Upper lobe of left lung (tissue), 6 donors: Measurements from ENCODE around the gene TRIM75. TPM values are rescaled to one million over a fixed set of nuclear protein-coding genes. Genes with fewer than 3 reads are reported as not detected.

Experiments used
- ATAC-seq, 2 donors: fragments of 200-7000 bp; cut with Tn5 transposase; one replicate each; pipeline ENCODE4 v1.9.1; 2022; ENCODE audit warnings: mild to moderate bottlenecking in 2 of 2, moderate library complexity in 2 of 2; ENCODE audit not compliant: low FRiP score in 2 of 2
- DNase-seq, 2 donors: peaks; one replicate each; pipeline ENCODE4 v3.0.0-alpha.2; 2019 to 2020
- H3K27ac ChIP-seq, 4 donors: fragments of 200-600 bp; sonication (generic); one replicate each; pipeline ENCODE4 v1.5.1; 2016 to 2019
- H3K27me3 ChIP-seq, 4 donors: fragments of 200-600 bp; sonication (generic); one replicate each; pipeline ENCODE4 v1.5.1; 2017 to 2019
- H3K36me3 ChIP-seq, 4 donors: fragments of 200-600 bp; sonication (generic); one replicate each; pipeline ENCODE4 v1.5.1; 2016 to 2019
- H3K4me1 ChIP-seq, 4 donors: fragments of 200-600 bp; sonication (generic); one replicate each; pipeline ENCODE4 v1.5.1; 2018 to 2019
- H3K4me3 ChIP-seq, 4 donors: fragments of 200-600 bp; sonication (generic); one replicate each; pipeline ENCODE4 v1.5.1; 2017 to 2019; ENCODE audit warnings: mild to moderate bottlenecking in 2 of 4, moderate library complexity in 1 of 4
- H3K9me3 ChIP-seq, 4 donors: fragments of 200-600 bp; sonication (generic); one replicate each; pipeline ENCODE4 v1.5.1; 2018 to 2019
- EP300 ChIP-seq, 4 donors: sonication (generic); formaldehyde crosslinking; IDR thresholded peaks; one replicate each; pipeline ENCODE4 v1.5.1; 2017; ENCODE audit warnings: antibody characterized with exemption in 4 of 4, control low read depth in 2 of 4
- POLR2A ChIP-seq, 4 donors: fragments of 450-650 bp; IDR thresholded peaks; one replicate each; pipeline ENCODE4 v1.5.1; 2016 to 2017; ENCODE audit warnings: antibody characterized with exemption in 4 of 4, mild to moderate bottlenecking in 2 of 4
- POLR2AphosphoS5 ChIP-seq, 2 donors: sonication (generic); formaldehyde crosslinking; IDR thresholded peaks; one replicate each; pipeline ENCODE4 v1.5.1; 2017; ENCODE audit warnings: antibody characterized with exemption in 2 of 2
- whole genome bisulfite sequencing, 2 donors: methylation state at CpG; one replicate each; pipeline ENCODE4 v1.1.5; 2017 to 2018; 5-methylcytosine and 5-hydroxymethylcytosine counted together
- total RNA-seq, 6 donors: library from RNA; depleted of rRNA in 4 of 6; stranded (reverse); fragments of >200 nt in 4 of 6; gene quantifications; one replicate each; pipeline versions ENCODE4 v1.1.0 to v1.2.1, GENCODE V29; 2016 to 2021
- TF ChIP-seq, protein P1 (sequence below), 6 experiments: fragments of 450-650 bp in 4 of 6; fragments of 200-600 bp in 2 of 6; sonication (generic) in 2 of 6; IDR thresholded peaks; one replicate each; pipeline ENCODE4 v1.5.1; 2016 to 2019; ENCODE audit warnings: antibody characterized with exemption in 6 of 6
- donor health status: DM: no; HTN: no; CAD: no; lungs with moderate emphysema.
- donor health status: DM: no; HTN: yes; CAD: no; lungs with severe emphysema.

TRIM75 gene
- not detected for total RNA-seq

DNA sequence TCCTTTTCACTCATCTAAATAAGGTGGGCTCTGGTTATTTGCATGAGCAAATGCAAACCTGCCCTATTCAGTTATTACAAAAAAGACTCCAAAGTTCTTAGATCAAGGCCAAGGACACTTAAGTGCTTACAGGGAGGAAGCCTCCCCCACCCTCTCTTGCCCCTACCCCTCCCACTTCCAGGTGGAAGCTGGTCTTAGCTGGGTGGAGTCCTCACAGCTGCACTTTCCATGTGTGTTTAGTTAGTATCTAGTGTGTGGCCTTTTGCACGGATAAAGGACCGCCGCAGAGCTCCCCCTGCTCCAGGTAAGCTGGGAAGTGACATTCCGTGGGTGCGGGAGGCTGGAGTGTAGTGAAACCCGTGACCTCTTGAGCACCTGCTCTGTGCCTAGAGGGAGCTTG is at the start of gene TRIM75:
TSS of gene TRIM75 (plus strand) at position 222 of the 400 bp plus-strand sequence. CDS start 5,282 bp downstream, outside the sequence.
- Histone ChIP-seq H3K4me1 (no peaks in the 10 kb centered on the region), H3K4me3 (no peak within 1 kb of the TSS), H3K9me3 (no peaks in the 10 kb centered on the region), H3K36me3 (no peaks in the 10 kb centered on the region), H3K27ac (no peak within 1 kb of the TSS), H3K27me3 (no peaks in the 10 kb centered on the region)
- no peak for TF ChIP-seq POLR2A (IDR thresholded peaks at IDR 0.05)
- TF ChIP-seq POLR2AphosphoS5 (IDR thresholded peaks at IDR 0.05), result no peak
- no peak for TF ChIP-seq EP300 (IDR thresholded peaks at IDR 0.05)
- TF ChIP-seq, protein P1, sequence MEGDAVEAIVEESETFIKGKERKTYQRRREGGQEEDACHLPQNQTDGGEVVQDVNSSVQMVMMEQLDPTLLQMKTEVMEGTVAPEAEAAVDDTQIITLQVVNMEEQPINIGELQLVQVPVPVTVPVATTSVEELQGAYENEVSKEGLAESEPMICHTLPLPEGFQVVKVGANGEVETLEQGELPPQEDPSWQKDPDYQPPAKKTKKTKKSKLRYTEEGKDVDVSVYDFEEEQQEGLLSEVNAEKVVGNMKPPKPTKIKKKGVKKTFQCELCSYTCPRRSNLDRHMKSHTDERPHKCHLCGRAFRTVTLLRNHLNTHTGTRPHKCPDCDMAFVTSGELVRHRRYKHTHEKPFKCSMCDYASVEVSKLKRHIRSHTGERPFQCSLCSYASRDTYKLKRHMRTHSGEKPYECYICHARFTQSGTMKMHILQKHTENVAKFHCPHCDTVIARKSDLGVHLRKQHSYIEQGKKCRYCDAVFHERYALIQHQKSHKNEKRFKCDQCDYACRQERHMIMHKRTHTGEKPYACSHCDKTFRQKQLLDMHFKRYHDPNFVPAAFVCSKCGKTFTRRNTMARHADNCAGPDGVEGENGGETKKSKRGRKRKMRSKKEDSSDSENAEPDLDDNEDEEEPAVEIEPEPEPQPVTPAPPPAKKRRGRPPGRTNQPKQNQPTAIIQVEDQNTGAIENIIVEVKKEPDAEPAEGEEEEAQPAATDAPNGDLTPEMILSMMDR (IDR thresholded peaks at IDR 0.05), result no peak
- ATAC-seq (no peak), DNase-seq (no peak)
- WGBS, 2 donors, result 62 to 73% methylated on average over 6 of the region's 6 CpGs

DNA sequence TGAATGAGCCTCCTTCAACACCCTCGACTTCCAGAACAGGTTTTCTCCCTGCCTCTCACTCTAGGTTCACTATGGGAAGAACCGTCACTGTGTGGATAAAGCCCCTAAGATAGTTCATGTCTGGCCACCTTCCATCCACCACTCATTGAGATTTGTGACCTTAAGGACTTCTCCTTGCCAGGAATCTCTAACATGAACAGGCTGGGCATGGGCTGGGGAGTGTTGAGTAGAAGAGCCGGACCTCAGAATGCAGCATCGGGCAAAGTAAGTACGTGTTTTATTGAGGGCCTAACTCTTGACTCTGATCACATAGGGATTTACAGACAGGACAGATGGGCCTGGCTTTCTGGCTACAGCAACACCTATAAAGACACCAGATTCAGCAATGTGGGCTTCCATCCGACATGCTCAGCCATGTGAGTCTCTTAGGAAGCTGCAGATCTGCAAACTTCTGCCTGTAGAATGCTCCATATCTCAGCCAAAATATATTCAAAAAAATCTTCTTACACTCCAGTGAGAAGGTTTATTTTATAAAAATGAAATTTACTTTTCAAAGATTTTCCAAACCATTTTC is 48.2 kb upstream of the TRIM75 start:
- DNase-seq, result no peak
- TF ChIP-seq POLR2AphosphoS5 (IDR thresholded peaks at IDR 0.05) (no peak), POLR2A (IDR thresholded peaks at IDR 0.05) (no peak), EP300 (IDR thresholded peaks at IDR 0.05) (no peak)
- TF ChIP-seq, protein P1 (IDR thresholded peaks at IDR 0.05), result no peak
- no peak for ATAC-seq
- no peak overlapping the region for H3K4me3 ChIP-seq
- H3K4me1 ChIP-seq, result no peaks in the 10 kb centered on the region
- no peaks in the 10 kb centered on the region for H3K36me3 ChIP-seq
- WGBS, 2 donors, result 63 to 81% methylated on average over 6 of the region's 6 CpGs
- no peak overlapping the region for H3K27ac ChIP-seq
- H3K27me3 ChIP-seq, result no peaks in the 10 kb centered on the region
- H3K9me3 ChIP-seq, result no peaks in the 10 kb centered on the region

DNA sequence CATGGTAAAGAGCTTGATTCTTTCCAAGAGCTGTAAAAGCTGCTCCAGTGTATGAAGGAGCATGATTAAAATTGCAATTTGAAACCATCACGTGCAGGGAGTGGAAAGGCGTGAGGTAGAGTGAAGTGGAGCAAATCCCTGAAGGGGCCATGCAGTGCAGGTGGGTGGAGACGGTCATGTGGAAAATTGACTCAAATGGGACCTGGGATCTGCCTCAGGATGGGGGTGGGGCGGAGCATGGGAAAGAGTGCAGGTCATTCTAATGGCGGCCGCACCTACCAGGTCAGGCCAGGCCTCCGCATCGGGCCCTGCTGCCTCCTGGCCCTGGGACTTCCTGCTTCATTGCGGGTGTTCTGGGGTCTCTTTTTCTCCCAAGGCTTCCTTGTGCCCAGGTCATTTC is 47.2 kb upstream of the TRIM75 start:
- Histone ChIP-seq H3K4me1 (no peaks in the 10 kb centered on the region), H3K36me3 (no peaks in the 10 kb centered on the region), H3K9me3 (no peaks in the 10 kb centered on the region), H3K4me3 (no peak overlapping the region), H3K27ac (no peak overlapping the region), H3K27me3 (no peaks in the 10 kb centered on the region)
- DNase-seq (no peak), ATAC-seq (no peak)
- WGBS, 2 donors, result 68 to 89% methylated on average over 9 of the region's 9 CpGs
- no peak for TF ChIP-seq POLR2A (IDR thresholded peaks at IDR 0.05)

DNA sequence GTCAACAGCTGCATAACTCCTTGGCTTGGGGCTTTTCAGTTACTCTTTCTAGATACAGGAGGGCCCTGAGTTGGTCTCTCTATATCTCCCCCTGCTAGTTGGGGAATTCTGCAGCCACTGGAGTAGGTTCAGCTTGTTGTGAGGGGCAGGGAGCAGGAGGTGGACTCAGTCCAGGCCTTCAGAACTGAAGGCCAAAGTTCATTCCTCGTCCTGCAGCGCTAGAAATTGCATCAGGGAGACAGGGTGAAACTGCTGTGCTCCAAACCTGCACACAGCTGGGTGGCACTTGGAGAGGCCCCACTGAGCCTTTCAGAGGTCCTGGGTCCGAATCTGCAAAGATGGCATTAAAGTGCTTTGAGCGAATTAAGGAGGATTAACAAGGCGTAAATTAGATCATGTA is 46.8 kb upstream of the TRIM75 start:
- Histone ChIP-seq H3K4me1 (no peaks in the 10 kb centered on the region), H3K27ac (no peak overlapping the region), H3K4me3 (no peak overlapping the region), H3K27me3 (no peaks in the 10 kb centered on the region), H3K9me3 (no peaks in the 10 kb centered on the region), H3K36me3 (no peaks in the 10 kb centered on the region)
- TF ChIP-seq POLR2A (IDR thresholded peaks at IDR 0.05) (no peak), EP300 (IDR thresholded peaks at IDR 0.05) (no peak), POLR2AphosphoS5 (IDR thresholded peaks at IDR 0.05) (no peak)
- TF ChIP-seq, protein P1 (IDR thresholded peaks at IDR 0.05), result no peak
- ATAC-seq (no peak), DNase-seq (no peak)
- whole genome bisulfite sequencing, 2 donors, result 69 to 78% methylated on average over 5 of the region's 5 CpGs

DNA sequence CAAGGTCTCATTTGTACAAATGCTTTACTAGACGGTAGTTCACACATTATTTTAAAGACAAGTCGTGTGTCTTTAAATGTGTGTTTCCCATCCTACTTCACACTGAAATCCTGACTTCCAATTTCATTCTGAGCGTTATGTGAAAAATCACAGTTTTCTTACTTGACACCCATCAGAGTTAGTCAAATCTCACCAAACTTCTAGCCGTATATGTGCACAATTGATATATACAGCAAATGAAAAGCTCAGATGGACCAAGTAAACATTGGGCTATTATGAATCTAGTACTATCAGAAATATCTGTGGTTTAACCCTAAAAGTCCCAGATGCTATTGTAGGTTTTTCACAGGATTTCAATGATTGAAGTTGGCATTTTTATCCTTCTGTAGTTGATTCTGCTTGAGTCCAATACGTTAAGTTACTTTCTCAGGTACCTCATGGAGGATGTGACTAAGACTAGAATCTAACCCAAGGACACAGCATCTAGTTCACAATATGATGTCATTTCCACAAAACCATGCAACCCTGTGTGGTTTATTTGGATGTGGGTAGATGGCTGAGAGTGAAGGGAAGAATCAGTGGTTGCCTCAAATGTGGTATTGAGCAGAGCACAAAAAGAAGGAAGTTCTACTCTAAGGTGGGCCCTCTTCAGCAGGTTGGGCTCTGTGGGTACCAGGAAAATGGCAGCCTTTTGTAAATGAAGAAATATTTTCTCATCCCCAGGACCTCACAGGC is 44.0 kb upstream of the TRIM75 start:
- Histone ChIP-seq H3K9me3 (no peaks in the 10 kb centered on the region), H3K4me3 (no peak overlapping the region), H3K36me3 (no peaks in the 10 kb centered on the region), H3K27me3 (no peaks in the 10 kb centered on the region), H3K4me1 (no peaks in the 10 kb centered on the region), H3K27ac (no peak overlapping the region)
- ATAC-seq, result no peak
- 80 to 82% methylated on average over 5 of the region's 5 CpGs for WGBS, 2 donors
- TF ChIP-seq, protein P1 (IDR thresholded peaks at IDR 0.05), result no peak
- TF ChIP-seq EP300 (IDR thresholded peaks at IDR 0.05) (no peak), POLR2A (IDR thresholded peaks at IDR 0.05) (no peak), POLR2AphosphoS5 (IDR thresholded peaks at IDR 0.05) (no peak)
- no peak for DNase-seq
